Measurements from ENCODE around the gene ISX. TPM values are rescaled to one million over a fixed set of nuclear protein-coding genes. Genes with fewer than 3 reads are reported as not detected.

ISX gene
- total RNA-seq, 1 donor from 2014 or later = not detected

DNA sequence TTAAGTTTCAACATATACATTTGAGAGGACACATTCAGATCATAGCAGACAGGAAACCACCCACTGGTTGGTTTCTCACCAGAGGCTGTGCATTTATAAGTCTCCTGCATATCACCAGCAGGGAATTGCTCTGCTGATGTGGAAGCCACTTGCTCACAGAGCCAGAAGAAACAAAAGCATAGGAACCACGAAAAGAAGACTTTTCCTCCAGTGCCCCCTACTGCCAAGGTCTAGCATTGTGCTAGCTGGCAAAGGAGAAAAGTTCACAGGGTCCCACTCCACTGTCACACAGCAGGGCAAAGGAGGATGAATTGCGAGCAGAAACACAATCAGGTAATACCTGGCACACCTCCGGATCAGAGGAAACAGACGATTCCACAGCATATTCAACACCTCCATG is 28.9 kb upstream of the ISX start:
- Histone ChIP-seq H3K27ac (no peak overlapping the region), H3K36me3 (no peaks in the 10 kb centered on the region), H3K27me3 (peaks cover 10% of the 10 kb centered on the region), H3K9me3 (no peaks in the 10 kb centered on the region), H3K4me3 (no peak overlapping the region), H3K4me1 (no peaks in the 10 kb centered on the region)
- DNase-seq (no peak), ATAC-seq (no peak)
- TF ChIP-seq, protein P1, sequence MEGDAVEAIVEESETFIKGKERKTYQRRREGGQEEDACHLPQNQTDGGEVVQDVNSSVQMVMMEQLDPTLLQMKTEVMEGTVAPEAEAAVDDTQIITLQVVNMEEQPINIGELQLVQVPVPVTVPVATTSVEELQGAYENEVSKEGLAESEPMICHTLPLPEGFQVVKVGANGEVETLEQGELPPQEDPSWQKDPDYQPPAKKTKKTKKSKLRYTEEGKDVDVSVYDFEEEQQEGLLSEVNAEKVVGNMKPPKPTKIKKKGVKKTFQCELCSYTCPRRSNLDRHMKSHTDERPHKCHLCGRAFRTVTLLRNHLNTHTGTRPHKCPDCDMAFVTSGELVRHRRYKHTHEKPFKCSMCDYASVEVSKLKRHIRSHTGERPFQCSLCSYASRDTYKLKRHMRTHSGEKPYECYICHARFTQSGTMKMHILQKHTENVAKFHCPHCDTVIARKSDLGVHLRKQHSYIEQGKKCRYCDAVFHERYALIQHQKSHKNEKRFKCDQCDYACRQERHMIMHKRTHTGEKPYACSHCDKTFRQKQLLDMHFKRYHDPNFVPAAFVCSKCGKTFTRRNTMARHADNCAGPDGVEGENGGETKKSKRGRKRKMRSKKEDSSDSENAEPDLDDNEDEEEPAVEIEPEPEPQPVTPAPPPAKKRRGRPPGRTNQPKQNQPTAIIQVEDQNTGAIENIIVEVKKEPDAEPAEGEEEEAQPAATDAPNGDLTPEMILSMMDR (IDR thresholded peaks at IDR 0.05) = no peak
- intact Hi-C loops (cut with DNase I) = no loop called here

DNA sequence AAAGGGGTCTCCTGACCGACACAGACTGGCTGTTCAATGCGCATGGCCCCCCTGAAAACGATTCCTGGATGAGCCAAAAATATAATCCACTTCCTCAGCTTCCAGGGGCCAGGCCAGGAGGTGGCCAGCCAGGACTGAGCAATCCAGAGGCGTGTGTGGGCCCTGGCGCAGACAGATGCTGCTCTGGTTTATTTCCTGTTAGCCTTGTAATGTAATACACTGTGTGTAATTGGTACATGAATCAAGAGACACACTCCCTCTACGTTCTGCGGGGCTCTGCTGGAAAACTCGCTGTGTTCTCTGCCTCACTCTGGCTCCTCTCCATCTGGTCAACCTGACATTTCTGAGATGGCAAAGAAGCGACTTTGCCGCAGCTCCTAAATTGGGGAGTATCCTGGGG is 26.3 kb upstream of the ISX start:
- DNase-seq (no peak), ATAC-seq (no peak)
- TF ChIP-seq, protein P1 (IDR thresholded peaks at IDR 0.05) = no peak
- Histone ChIP-seq H3K4me3 (no peak overlapping the region), H3K4me1 (no peaks in the 10 kb centered on the region), H3K27me3 (no peaks in the 10 kb centered on the region), H3K9me3 (no peaks in the 10 kb centered on the region), H3K36me3 (no peaks in the 10 kb centered on the region), H3K27ac (no peak overlapping the region)
- intact Hi-C loops (cut with DNase I) = no loop called here

DNA sequence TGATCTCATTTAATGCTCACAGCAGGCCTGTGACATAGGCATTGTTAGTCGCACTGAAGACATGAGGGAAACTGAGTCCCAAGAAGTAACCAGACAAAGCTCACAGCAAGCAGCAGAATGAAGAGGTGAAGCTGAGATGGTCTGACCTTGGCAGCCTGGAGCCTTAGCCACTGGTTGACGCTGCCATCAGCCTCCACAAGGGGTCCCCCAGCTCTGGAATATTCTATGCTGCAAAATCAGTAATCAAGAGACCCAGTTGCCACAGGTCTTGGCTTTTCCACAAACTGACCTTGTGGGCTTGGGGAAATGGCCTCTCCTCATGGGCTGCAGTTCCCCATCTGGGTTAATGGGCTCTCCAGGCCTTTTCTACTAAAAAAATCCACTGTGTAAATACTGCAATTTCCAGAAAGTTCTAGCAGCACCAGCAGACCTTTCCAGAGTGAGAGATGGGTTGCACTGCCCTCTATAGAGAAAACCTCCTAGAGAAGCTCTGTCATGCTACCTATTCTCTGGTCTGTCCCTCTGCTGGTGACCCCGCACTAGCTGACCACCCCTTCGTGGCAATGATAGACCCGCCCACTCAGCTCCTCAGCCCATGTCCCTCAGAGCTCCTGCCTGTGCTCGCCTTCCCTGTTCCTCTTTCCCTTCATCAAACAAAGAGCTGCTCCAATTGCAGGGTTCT is 22.6 kb upstream of the ISX start:
- no peak overlapping the region for H3K4me3 ChIP-seq
- DNase-seq (no peak), ATAC-seq (no peak)
- H3K9me3 ChIP-seq = no peaks in the 10 kb centered on the region
- H3K4me1 ChIP-seq = no peaks in the 10 kb centered on the region
- H3K27ac ChIP-seq = no peak overlapping the region
- intact Hi-C loops (cut with DNase I) = no loop called here
- TF ChIP-seq, protein P1 (IDR thresholded peaks at IDR 0.05) = no peak
- H3K27me3 ChIP-seq = no peaks in the 10 kb centered on the region
- H3K36me3 ChIP-seq = no peaks in the 10 kb centered on the region

DNA sequence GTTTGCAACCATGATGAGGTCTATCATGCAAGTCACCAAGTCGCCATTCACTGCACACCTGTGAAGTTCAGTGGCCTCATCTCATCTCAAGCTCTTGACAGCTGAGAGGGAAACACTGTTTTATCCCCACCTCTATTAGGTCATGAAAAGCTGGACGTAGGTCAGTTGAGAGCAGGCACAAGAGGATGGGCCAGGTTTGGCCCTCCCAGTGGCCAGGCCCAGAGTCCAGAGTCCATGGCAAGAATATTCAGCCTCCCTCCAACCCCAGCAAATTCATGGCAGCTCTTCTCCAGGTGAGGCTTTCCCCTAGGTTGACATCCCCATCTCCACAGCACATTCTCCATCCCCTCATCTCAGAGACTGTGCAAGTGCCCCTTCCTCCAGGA is 22.0 kb upstream of the ISX start:
- no peak for ATAC-seq
- no peaks in the 10 kb centered on the region for H3K27me3 ChIP-seq
- intact Hi-C loops (cut with DNase I) = no loop called here

DNA sequence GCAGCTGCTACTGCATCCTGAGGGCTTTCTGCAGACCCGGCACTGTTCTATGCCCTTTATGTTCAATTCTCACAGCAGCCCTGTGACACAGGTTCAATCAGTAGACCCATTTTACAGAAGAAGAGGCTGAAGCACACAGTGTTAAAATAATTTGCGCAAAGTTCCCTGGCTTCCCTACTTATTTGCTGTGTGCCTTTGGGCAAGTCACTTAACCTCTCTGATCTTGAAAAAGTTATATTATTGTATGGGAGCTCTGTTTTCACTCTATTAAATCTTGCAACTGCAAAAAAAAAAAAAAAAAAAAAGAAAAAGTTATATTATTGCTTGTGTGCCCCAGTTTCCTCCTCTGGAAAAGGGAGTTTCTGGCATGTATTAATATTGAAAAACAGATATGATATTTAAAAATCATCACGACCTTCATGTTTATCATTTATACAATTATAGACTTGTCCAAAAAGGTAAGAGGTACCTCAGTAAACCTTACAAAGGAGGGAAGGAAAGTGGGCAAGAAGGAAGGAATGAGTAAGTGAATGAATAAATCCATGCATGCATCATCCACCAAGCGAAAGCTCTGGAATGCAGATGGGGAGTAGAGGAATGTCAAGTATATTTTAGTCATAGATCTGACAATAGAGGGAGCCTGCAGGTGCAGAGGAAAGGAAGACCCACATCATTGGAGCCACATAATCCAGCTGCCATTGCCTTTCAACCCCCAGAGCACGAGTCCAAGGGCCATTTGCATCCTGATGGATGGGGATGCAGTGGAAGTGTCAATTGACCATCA is 21.2 kb upstream of the ISX start:
- no peaks in the 10 kb centered on the region for H3K36me3 ChIP-seq
- ATAC-seq = no peak

More for the DNA sequence above, 22.0 kb upstream of the ISX start:
- no peak overlapping the region for H3K27ac ChIP-seq
- H3K4me1 ChIP-seq = no peaks in the 10 kb centered on the region
- TF ChIP-seq, protein P1 (IDR thresholded peaks at IDR 0.05) = no peak
- no peaks in the 10 kb centered on the region for H3K36me3 ChIP-seq
- H3K4me3 ChIP-seq = no peak overlapping the region
- DNase-seq = no peak
- no peaks in the 10 kb centered on the region for H3K9me3 ChIP-seq

More for the DNA sequence above, 21.2 kb upstream of the ISX start:
- H3K4me1 ChIP-seq = no peaks in the 10 kb centered on the region
- no peak overlapping the region for H3K4me3 ChIP-seq
- no peaks in the 10 kb centered on the region for H3K27me3 ChIP-seq
- intact Hi-C loops (cut with DNase I) = no loop called here
- TF ChIP-seq, protein P1 (IDR thresholded peaks at IDR 0.05) = no peak
- no peaks in the 10 kb centered on the region for H3K9me3 ChIP-seq
- no peak overlapping the region for H3K27ac ChIP-seq
- no peak for DNase-seq
